GM19023 (cell line): ENCODE measurements around the gene OR2B6.

Experiments used
- ATAC-seq: cut with Tn5 transposase; IDR thresholded peaks from one replicate; pipeline ENCODE4 v1.9.1; 2021; ENCODE audit warnings: mild to moderate bottlenecking, moderate library complexity; ENCODE audit not compliant: unreplicated experiment

The OR2B6 gene

DNA sequence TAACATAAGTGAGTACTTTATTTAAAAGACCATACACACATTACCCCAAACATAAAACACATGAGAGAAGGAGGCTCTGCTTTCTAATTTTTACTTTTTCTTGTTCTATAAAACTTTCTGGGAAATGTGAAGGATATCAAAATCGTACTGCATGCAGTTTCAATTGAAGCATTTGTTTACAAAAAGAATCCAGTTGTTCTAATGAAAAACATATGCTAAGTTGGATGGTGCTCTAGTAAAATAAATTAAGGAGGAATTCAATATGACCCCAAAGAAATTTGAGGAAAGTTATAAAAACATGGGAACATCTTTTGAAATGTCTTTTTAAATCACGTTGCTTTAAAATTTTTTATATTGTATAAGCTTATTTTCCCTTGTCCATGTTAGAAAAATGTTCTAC lies 37.6 kb downstream of the OR2B6 start:
- no peak for ATAC-seq

GRCh38 chr6:28000351-28001045 lies 43.5 kb downstream of the OR2B6 start:
- ATAC-seq = no peak

DNA sequence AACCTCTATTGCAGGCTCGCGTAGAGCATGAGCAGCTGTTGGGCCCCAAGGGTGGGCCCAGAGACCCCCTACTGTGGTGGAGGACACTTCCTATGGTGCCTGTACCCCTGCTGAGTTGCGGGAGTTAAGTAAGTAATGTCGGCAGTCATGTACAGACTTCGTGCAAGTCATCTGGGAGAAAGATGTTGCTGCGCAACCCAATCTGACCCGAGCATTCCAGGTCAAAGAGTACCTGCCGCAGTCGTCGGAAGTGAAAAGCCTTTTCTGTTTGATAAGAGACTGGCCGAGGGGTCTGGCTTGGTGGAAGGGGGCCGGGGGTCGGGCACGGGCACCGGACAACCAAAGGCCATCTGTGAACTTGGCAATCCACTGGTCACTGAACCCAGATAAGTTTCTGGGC lies 44.3 kb downstream of the OR2B6 start:
- ATAC-seq = no peak

GRCh38 chr6:28001751-28002150 lies 44.7 kb downstream of the OR2B6 start:
- no peak for ATAC-seq

GRCh38 chr6:28002161-28002560 lies 45.1 kb downstream of the OR2B6 start:
- no peak for ATAC-seq

GRCh38 chr6:28003059-28003458 lies 46.0 kb downstream of the OR2B6 start:
- no peak for ATAC-seq

- no peak for ATAC-seq
These were observed 46.6 kb downstream of the OR2B6 start for GRCh38 chr6:28003661-28004060.

GRCh38 chr6:28004350-28005151 lies 47.5 kb downstream of the OR2B6 start:
- no peak for ATAC-seq

GRCh38 chr6:28005152-28005890 lies 48.3 kb downstream of the OR2B6 start:
- no peak for ATAC-seq

- ATAC-seq = no peak
These were observed 48.9 kb downstream of the OR2B6 start for GRCh38 chr6:28005975-28006374.
